H1 (cell line): ENCODE data around the gene OR4F6. TPM values are rescaled to one million over a fixed set of nuclear protein-coding genes. Genes with fewer than 3 reads are reported as not detected.

Source experiments
- CTCF ChIA-PET: fragments of 300-600 bp; sonication (Branson Sonifier 250); formaldehyde crosslinking; loops from one replicate; lab custom pipeline; 2021; ENCODE audit not compliant: partially characterized antibody; lab: Charles Lee
- POLR2A ChIA-PET: fragments of 300-600 bp; sonication (Branson Sonifier 250); formaldehyde crosslinking; loops from one replicate; lab custom pipeline; 2021; ENCODE audit warnings: inconsistent platforms; ENCODE audit not compliant: partially characterized antibody; lab: Charles Lee
- DNase-seq, 2 experiments: peaks; one replicate each; pipeline versions ENCODE4 v3.0.0 to v3.0.0-alpha.2; 2010 to 2022; ENCODE audit warnings: low spot score in 2 of 2, low read depth in 1 of 2, mixed read lengths in 1 of 2
- FAIRE-seq: peaks from 2 replicates; lab custom pipeline; 2011; peaks lifted over from hg19 to GRCh38; lab: Jason Lieb, UNC
- H2AFZ ChIP-seq: 2 replicates; pipeline ENCODE4 v1.8.1; 2012; ENCODE audit warnings: low read length, inconsistent platforms
- H2AK5ac ChIP-seq: 2 replicates; pipeline ENCODE4 v1.6.1; 2013; ENCODE audit warnings: low read depth, low read length
- H2BK120ac ChIP-seq: replicated peaks from 2 replicates; pipeline ENCODE3; 2013; ENCODE audit warnings: low read depth, low read length, inconsistent platforms
- H2BK12ac ChIP-seq: 2 replicates; pipeline ENCODE4 v1.6.1; 2013; ENCODE audit warnings: low read depth, low read length
- H2BK15ac ChIP-seq: 2 replicates; pipeline ENCODE4 v1.6.1; 2013; ENCODE audit warnings: low read length
- H2BK20ac ChIP-seq: 2 replicates; pipeline ENCODE4 v1.6.1; 2013; ENCODE audit warnings: low read length
- H2BK5ac ChIP-seq: 2 replicates; pipeline ENCODE4 v1.6.1; 2013; ENCODE audit warnings: low read depth, low read length
- H3K14ac ChIP-seq: 2 replicates; pipeline ENCODE4 v1.6.1; 2013; ENCODE audit warnings: inconsistent platforms; ENCODE audit not compliant: insufficient read length
- H3K18ac ChIP-seq: 2 replicates; pipeline ENCODE4 v1.6.1; 2013; ENCODE audit warnings: low read length; ENCODE audit errors: extremely low read depth
- H3K23ac ChIP-seq: 2 replicates; pipeline ENCODE4 v1.6.1; 2013; ENCODE audit warnings: inconsistent platforms; ENCODE audit not compliant: insufficient read length
- H3K23me2 ChIP-seq: 2 replicates; pipeline ENCODE4 v1.6.1; 2013; ENCODE audit warnings: low read depth, low read length
- H3K27ac ChIP-seq: 2 replicates; pipeline ENCODE4 v1.6.1; 2011; ENCODE audit warnings: low read depth, low read length, inconsistent platforms
- H3K27me3 ChIP-seq, 4 experiments: replicated peaks in 1 of 4; 1 replicate in 1 of 4; 2 replicates in 3 of 4; pipeline versions ENCODE4 v1.6.1 to v1.8.1; 2011 to 2013; ENCODE audit warnings: low read length in 3 of 4, mild to moderate bottlenecking in 3 of 4, inconsistent platforms in 2 of 4, mixed read lengths in 2 of 4, moderate library complexity in 1 of 4; ENCODE audit not compliant: control insufficient read depth in 3 of 4, insufficient read depth in 3 of 4; ENCODE audit errors: extremely low read depth in 1 of 4
- H3K36me3 ChIP-seq, 4 experiments: 2 replicates each; pipeline versions ENCODE4 v1.6.1 to v1.8.1; 2011 to 2013; ENCODE audit warnings: mild to moderate bottlenecking in 4 of 4, low read length in 3 of 4, moderate library complexity in 2 of 4, control low read depth in 1 of 4, inconsistent platforms in 1 of 4; ENCODE audit not compliant: insufficient read depth in 4 of 4, control insufficient read depth in 2 of 4
- H3K4ac ChIP-seq: replicated peaks from 2 replicates; pipeline ENCODE3; 2013; ENCODE audit warnings: low read length, low read depth, mixed read lengths, inconsistent platforms; ENCODE audit not compliant: insufficient read length
- H3K4me1 ChIP-seq, 4 experiments: replicated peaks in 1 of 4; 1 replicate in 1 of 4; 2 replicates in 3 of 4; pipeline versions ENCODE4 v1.6.1 to v1.8.1; 2011 to 2013; ENCODE audit warnings: low read length in 3 of 4, inconsistent platforms in 2 of 4, mixed read lengths in 1 of 4; ENCODE audit not compliant: insufficient read depth in 4 of 4, control insufficient read depth in 3 of 4
- H3K4me2 ChIP-seq, 2 experiments: 2 replicates each; pipeline versions ENCODE4 v1.6.1 to v1.8.1; 2011 to 2013; ENCODE audit warnings: low read depth in 2 of 2, low read length in 2 of 2, control low read depth in 1 of 2, inconsistent platforms in 1 of 2, mild to moderate bottlenecking in 1 of 2; ENCODE audit not compliant: insufficient read depth in 1 of 2
- H3K4me3 ChIP-seq, 4 experiments: fragments of 200-600, 300-600 bp in 1 of 4; sonication (generic), shearing (Covaris generic), sonication (Bioruptor Twin) in 1 of 4; 2 replicates each; pipeline versions ENCODE4 v1.5.1 to v1.8.1; 2011 to 2016; ENCODE audit warnings: low read length in 4 of 4, low read depth in 3 of 4, control low read depth in 2 of 4, inconsistent platforms in 2 of 4, mild to moderate bottlenecking in 2 of 4, mixed read lengths in 1 of 4, moderate library complexity in 1 of 4; ENCODE audit not compliant: insufficient read depth in 2 of 4; ENCODE audit errors: extremely low read depth in 1 of 4
- H3K56ac ChIP-seq: replicated peaks from 2 replicates; pipeline ENCODE3; 2013; ENCODE audit warnings: low read depth, mild to moderate bottlenecking, mixed read lengths, low read length, inconsistent platforms; ENCODE audit not compliant: insufficient read length
- H3K79me1 ChIP-seq: 2 replicates; pipeline ENCODE4 v1.6.1; 2013; ENCODE audit warnings: low read depth, low read length, control low read depth
- H3K79me2 ChIP-seq, 2 experiments: 2 replicates each; pipeline versions ENCODE4 v1.6.1 to v1.8.1; 2012 to 2013; ENCODE audit warnings: low read length in 2 of 2, mild to moderate bottlenecking in 2 of 2, inconsistent platforms in 1 of 2; ENCODE audit not compliant: insufficient read depth in 2 of 2, control insufficient read depth in 1 of 2
- H3K9ac ChIP-seq, 4 experiments: replicated peaks in 1 of 4; 1 replicate in 1 of 4; 2 replicates in 3 of 4; pipeline versions ENCODE4 v1.6.1 to v1.8.1; 2011 to 2013; ENCODE audit warnings: low read depth in 3 of 4, low read length in 3 of 4, control low read depth in 2 of 4, mild to moderate bottlenecking in 2 of 4, moderate library complexity in 2 of 4, inconsistent platforms in 1 of 4; ENCODE audit errors: extremely low read depth in 1 of 4
- H3K9me3 ChIP-seq, 2 experiments: 2 replicates each; pipeline versions ENCODE4 v1.6.1 to v1.8.1; 2012 to 2013; ENCODE audit warnings: mild to moderate bottlenecking in 2 of 2, moderate library complexity in 2 of 2, control low read depth in 1 of 2, inconsistent platforms in 1 of 2, low read depth in 1 of 2, low read length in 1 of 2, mixed read lengths in 1 of 2; ENCODE audit not compliant: insufficient read depth in 2 of 2
- H4K20me1 ChIP-seq, 2 experiments: replicated peaks in 1 of 2; 2 replicates each; pipeline versions ENCODE3 to v1.8.1; 2011 to 2013; ENCODE audit warnings: inconsistent platforms in 2 of 2, low read length in 2 of 2, mild to moderate bottlenecking in 1 of 2; ENCODE audit not compliant: insufficient read depth in 2 of 2, control insufficient read depth in 1 of 2
- H4K5ac ChIP-seq: 2 replicates; pipeline ENCODE4 v1.6.1; 2013; ENCODE audit warnings: low read length, low read depth, mixed read lengths, inconsistent platforms; ENCODE audit not compliant: insufficient read length
- H4K8ac ChIP-seq: 2 replicates; pipeline ENCODE4 v1.8.0; 2013; ENCODE audit warnings: mild to moderate bottlenecking, moderate library complexity, low read length, inconsistent platforms; ENCODE audit not compliant: insufficient read depth; ENCODE audit errors: extremely low read depth
- H4K91ac ChIP-seq: replicated peaks from 2 replicates; pipeline ENCODE3; 2013; ENCODE audit warnings: low read length, mixed read lengths, inconsistent platforms; ENCODE audit not compliant: insufficient read length
- ATF3 ChIP-seq: IDR thresholded peaks from 2 replicates; pipeline ENCODE4 v1.6.1; 2011; ENCODE audit warnings: low read depth, mild to moderate bottlenecking, low read length; ENCODE audit not compliant: insufficient read depth
- EP300 ChIP-seq, 2 experiments: IDR thresholded peaks; 1 replicate in 1 of 2; 2 replicates in 1 of 2; pipeline ENCODE4 v1.6.1; 2011 to 2012; ENCODE audit warnings: low read depth in 2 of 2, low read length in 2 of 2, mild to moderate bottlenecking in 2 of 2, borderline replicate concordance in 1 of 2, inconsistent platforms in 1 of 2, moderate library complexity in 1 of 2
- FOSL1 ChIP-seq: IDR thresholded peaks from 2 replicates; pipeline ENCODE4 v1.6.1; 2011; ENCODE audit warnings: mild to moderate bottlenecking, low read depth, low read length, moderate library complexity; ENCODE audit not compliant: insufficient read depth
- KDM4A ChIP-seq: IDR thresholded peaks from one replicate; pipeline ENCODE4 v1.7.1; 2012; ENCODE audit warnings: low read depth, mild to moderate bottlenecking, moderate library complexity, low read length, inconsistent platforms; ENCODE audit not compliant: severe bottlenecking
- NANOG ChIP-seq: IDR thresholded peaks from 2 replicates; pipeline ENCODE4 v1.6.1; 2011; ENCODE audit warnings: low read length, low read depth, mild to moderate bottlenecking, inconsistent platforms; ENCODE audit not compliant: insufficient read depth, poor library complexity, severe bottlenecking
- RAD21 ChIP-seq, 2 experiments: IDR thresholded peaks in 1 of 2; conservative IDR thresholded peaks in 1 of 2; 2 replicates each; pipeline ENCODE4 v1.6.1; 2011; ENCODE audit warnings: low read depth in 2 of 2, low read length in 2 of 2, improper control_type of control experiment in 1 of 2, inconsistent platforms in 1 of 2, mild to moderate bottlenecking in 1 of 2, moderate library complexity in 1 of 2
- RBBP5 ChIP-seq: IDR thresholded peaks from 2 replicates; pipeline ENCODE4 v1.7.1; 2012; ENCODE audit warnings: low read depth, mild to moderate bottlenecking, inconsistent platforms, low read length, moderate library complexity, borderline replicate concordance
- RNF2 ChIP-seq: fragments of 200-900, 300-1000 bp; sonication (generic); IDR thresholded peaks from 2 replicates; pipeline ENCODE4 v1.7.1; 2016; ENCODE audit warnings: borderline replicate concordance, low read depth, mild to moderate bottlenecking, antibody characterized with exemption, low read length; ENCODE audit not compliant: poor library complexity, severe bottlenecking; ENCODE audit errors: missing control alignments
- SP2 ChIP-seq: IDR thresholded peaks from 2 replicates; pipeline ENCODE4 v1.6.1; 2012; ENCODE audit warnings: mild to moderate bottlenecking, low read length, inconsistent platforms
- TAF7 ChIP-seq: optimal IDR thresholded peaks from 2 replicates; pipeline ENCODE3; 2011; ENCODE audit warnings: low read depth, mild to moderate bottlenecking, inconsistent platforms, low read length, moderate library complexity, borderline replicate concordance
- TEAD4 ChIP-seq: IDR thresholded peaks from 2 replicates; pipeline ENCODE4 v1.6.1; 2012; ENCODE audit warnings: low read depth, low read length, inconsistent platforms, mixed read lengths
- YY1 ChIP-seq: IDR thresholded peaks from 2 replicates; pipeline ENCODE4 v1.6.1; 2011; ENCODE audit warnings: low read depth, mild to moderate bottlenecking, low read length
- WGBS, 2 experiments: shearing (Covaris generic) in 1 of 2; methylation state at CpG; one replicate each; pipeline versions ENCODE4 v1.1.6 to v1.1.7; 2013 to 2015; ENCODE audit warnings: low lambda C conversion rate in 2 of 2, mixed read lengths in 2 of 2, inconsistent platforms in 1 of 2, low coverage in 1 of 2, missing lambda C conversion rate in 1 of 2; ENCODE audit not compliant: insufficient replicate concordance in 2 of 2, insufficient coverage in 1 of 2, insufficient read length in 1 of 2; ENCODE audit errors: extremely low coverage in 1 of 2, missing lambda C conversion rate in 1 of 2; 5-methylcytosine and 5-hydroxymethylcytosine counted together
- polyA plus RNA-seq, 7 experiments: library from polyadenylated mRNA; depleted of rRNA in 3 of 7; stranded (reverse) in 5 of 7; unstranded in 2 of 7; fragments of >200 nt in 5 of 7; fragments of 200-250 nt in 2 of 7; gene quantifications; 1 replicate in 5 of 7; 2 replicates in 1 of 7; 4 replicates in 1 of 7; pipeline versions ENCODE4 v1.2.1 to v1.2.3, GENCODE V29; 2011 to 2013; ENCODE audit warnings: missing spikeins in 2 of 7, mixed read lengths in 2 of 7
- total RNA-seq: library from RNA; stranded (reverse); fragmentation: NEBNext Ultra II Directional; extraction: Animal tissue kit (Norgen Biotek cat#: 25700); gene quantifications from 2 replicates; pipeline ENCODE4 v1.2.1, GENCODE V29; 2021

OR4F6 gene
- total and polyA plus RNA-seq, 2 of the 8 experiments (the other 6 are each of a cell fraction or from before 2014, with no cell fraction given) = not detected

- no peak overlapping the region for H2BK120ac ChIP-seq
- no peak overlapping the region for H3K14ac ChIP-seq
- H3K27ac ChIP-seq = no peak overlapping the region
- H4K5ac ChIP-seq = no peak overlapping the region
- H3K23me2 ChIP-seq = no peaks in the 10 kb centered on the region
- no peak overlapping the region for H4K91ac ChIP-seq
- peaks cover 3 to 7% of the 10 kb centered on the region in 2 experiments; a peak in 1 of 4 replicates for H3K9me3 ChIP-seq
- H2AK5ac ChIP-seq = no peak overlapping the region
- no peaks in the 10 kb centered on the region for H3K27me3 ChIP-seq
- FAIRE-seq = no peak
- H3K4me3 ChIP-seq = no peak overlapping the region
- H2BK15ac ChIP-seq = no peak overlapping the region
- no peaks in the 10 kb centered on the region for H3K36me3 ChIP-seq
- no peak for DNase-seq
- no peak overlapping the region for H3K4ac ChIP-seq
- H3K4me2 ChIP-seq = no peak overlapping the region
- ChIA-PET CTCF (no interaction called here), POLR2A (no interaction called here)
- H3K4me1 ChIP-seq = no peaks in the 10 kb centered on the region
- H3K79me2 ChIP-seq = no peaks in the 10 kb centered on the region
- no peak overlapping the region for H2AFZ ChIP-seq
- no peak overlapping the region for H3K56ac ChIP-seq
- 85% methylated on average over 1 of the region's 1 CpG; no CpG with 5 or more reads in 1 of the 2 experiments for WGBS, 2 experiments
- H2BK20ac ChIP-seq = no peak overlapping the region
- H3K9ac ChIP-seq = no peak overlapping the region
- H2BK12ac ChIP-seq = no peak overlapping the region
- H4K8ac ChIP-seq = no peak overlapping the region
- H2BK5ac ChIP-seq = no peak overlapping the region
- no peaks in the 10 kb centered on the region for H3K79me1 ChIP-seq
- H3K23ac ChIP-seq = no peak overlapping the region
- H3K18ac ChIP-seq = no peak overlapping the region
- H4K20me1 ChIP-seq = no peaks in the 10 kb centered on the region
- TF ChIP-seq TAF7 (no peak), RNF2 (no peak), RBBP5 (no peak), FOSL1 (no peak), NANOG (no peak), RAD21 (IDR thresholded peaks at IDR 0.05 in 1 of 2, conservative IDR thresholded peaks at IDR 0.05 in 1 of 2; ENCODE audit: low read depth in 2 of 2, low read length in 2 of 2) (no peak), YY1 (no peak), KDM4A (no peak), ATF3 (no peak), SP2 (no peak), EP300 (IDR thresholded peaks at IDR 0.05; ENCODE audit: borderline replicate concordance in 1 of 2, low read depth in 2 of 2, low read length in 2 of 2) (no peak), TEAD4 (no peak)
These were observed 49.0 kb downstream of the OR4F6 start for GRCh38 chr15:101852356-101852755.
